WTC11 (cell line): ENCODE results near the gene RPP40. TPM values are rescaled to one million over a fixed set of nuclear protein-coding genes. Genes with fewer than 3 reads are reported as not detected.

Source experiments
- ATAC-seq: fragments of 200-7000 bp; cut with Tn5 transposase; 2 replicates; pipeline ENCODE4 v1.10.0; 2021; ENCODE audit warnings: mild to moderate bottlenecking, moderate library complexity
- CTCF ChIA-PET: fragments of 300-600 bp; sonication (Branson Sonifier 250); formaldehyde crosslinking; loops from one replicate; lab custom pipeline; 2021; ENCODE audit warnings: antibody characterized with exemption; lab: Charles Lee
- POLR2A ChIA-PET: fragments of 350-600 bp; sonication (Branson Sonifier 250); formaldehyde crosslinking; loops from one replicate; lab custom pipeline; 2021; ENCODE audit warnings: antibody characterized with exemption; lab: Charles Lee
- DNase-seq: peaks from one replicate; pipeline ENCODE4 v3.0.0; 2021; ENCODE audit warnings: low spot score
- H3K27ac Mint-ChIP-seq: 2 replicates; pipeline ENCODE4 v1.8.0; 2021; ENCODE audit warnings: mixed read lengths
- H3K27me3 Mint-ChIP-seq: 2 replicates; pipeline ENCODE4 v1.8.0; 2021; ENCODE audit warnings: low read depth, mild to moderate bottlenecking, moderate library complexity, mixed read lengths
- H3K36me3 Mint-ChIP-seq: 2 replicates; pipeline ENCODE4 v1.8.0; 2021; ENCODE audit warnings: mixed read lengths
- H3K4me1 Mint-ChIP-seq: 2 replicates; pipeline ENCODE4 v1.8.0; 2022; ENCODE audit warnings: mixed read lengths
- H3K4me3 Mint-ChIP-seq: 2 replicates; pipeline ENCODE4 v1.8.0; 2021; ENCODE audit warnings: mild to moderate bottlenecking, moderate library complexity, mixed read lengths
- H3K9me3 Mint-ChIP-seq: 2 replicates; pipeline ENCODE4 v1.8.0; 2021; ENCODE audit warnings: mixed read lengths
- ATF2 ChIP-seq: sonication (generic); formaldehyde crosslinking; IDR thresholded peaks from 2 replicates; pipeline ENCODE4 v1.8.1; 2022; ENCODE audit warnings: low read depth, missing genetic modification reagents, borderline replicate concordance
- CREB1 ChIP-seq: sonication (generic); formaldehyde crosslinking; IDR thresholded peaks from 2 replicates; pipeline ENCODE4 v1.8.0; 2023; ENCODE audit warnings: mild to moderate bottlenecking, missing genetic modification reagents
- FOXJ3 ChIP-seq: sonication (generic); formaldehyde crosslinking; IDR thresholded peaks from 2 replicates; pipeline ENCODE4 v1.9.0; 2021; ENCODE audit warnings: missing genetic modification reagents, mild to moderate bottlenecking, borderline replicate concordance
- FOXK1 ChIP-seq: sonication (generic); formaldehyde crosslinking; IDR thresholded peaks from 2 replicates; pipeline ENCODE4 v1.8.0; 2022; ENCODE audit warnings: mild to moderate bottlenecking, moderate library complexity, missing genetic modification reagents
- GABPB1 ChIP-seq: sonication (generic); formaldehyde crosslinking; IDR thresholded peaks from 2 replicates; pipeline ENCODE4 v1.8.1; 2023; ENCODE audit warnings: mild to moderate bottlenecking, missing genetic modification reagents
- HMGXB4 ChIP-seq: sonication (generic); formaldehyde crosslinking; IDR thresholded peaks from 2 replicates; pipeline ENCODE4 v1.8.1; 2023; ENCODE audit warnings: mild to moderate bottlenecking, moderate library complexity, missing genetic modification reagents
- IRF2 ChIP-seq: sonication (generic); formaldehyde crosslinking; IDR thresholded peaks from 2 replicates; pipeline ENCODE4 v1.8.0; 2022; ENCODE audit warnings: low read depth, missing genetic modification reagents, borderline replicate concordance
- JAZF1 ChIP-seq: fragments of 250-450 bp; sonication (Bioruptor Pico); IDR thresholded peaks from 2 replicates; pipeline ENCODE4 v1.9.0; 2021; ENCODE audit warnings: moderate library complexity, mild to moderate bottlenecking, inconsistent platforms
- KAT7 ChIP-seq: sonication (generic); formaldehyde crosslinking; IDR thresholded peaks from 2 replicates; pipeline ENCODE4 v1.8.1; 2023; ENCODE audit warnings: missing genetic modification reagents, mild to moderate bottlenecking, borderline replicate concordance
- OVOL2 ChIP-seq: fragments of 250-450 bp; sonication (Bioruptor Pico); IDR thresholded peaks from 2 replicates; pipeline ENCODE4 v1.9.0; 2021; ENCODE audit warnings: mild to moderate bottlenecking, borderline replicate concordance
- PRRX2 ChIP-seq: fragments of 250-450 bp; sonication (Bioruptor Pico); IDR thresholded peaks from 2 replicates; pipeline ENCODE4 v1.8.0; 2021; ENCODE audit warnings: mild to moderate bottlenecking
- TCF7 ChIP-seq: sonication (generic); formaldehyde crosslinking; IDR thresholded peaks from 2 replicates; pipeline ENCODE4 v1.8.0; 2022; ENCODE audit warnings: mild to moderate bottlenecking, low read depth, missing genetic modification reagents, moderate library complexity
- ZBTB43 ChIP-seq: sonication (generic); formaldehyde crosslinking; IDR thresholded peaks from 2 replicates; pipeline ENCODE4 v1.8.1; 2023; ENCODE audit warnings: mild to moderate bottlenecking, missing genetic modification reagents
- ZNF317 ChIP-seq: sonication (generic); formaldehyde crosslinking; IDR thresholded peaks from 2 replicates; pipeline ENCODE4 v1.8.1; 2023; ENCODE audit warnings: low read depth, mild to moderate bottlenecking, moderate library complexity, missing genetic modification reagents, borderline replicate concordance
- ZNF416 ChIP-seq: fragments of 250-450 bp; sonication (Bioruptor Pico); IDR thresholded peaks from 2 replicates; pipeline ENCODE4 v1.9.0; 2021; ENCODE audit warnings: mild to moderate bottlenecking, inconsistent platforms
- total RNA-seq: library from RNA; stranded (reverse); gene quantifications from 3 replicates; pipeline ENCODE4 v1.2.3, GENCODE V29; 2021
- TF ChIP-seq, protein P1 (sequence below): sonication (generic); formaldehyde crosslinking; IDR thresholded peaks from 2 replicates; pipeline ENCODE4 v1.8.1; 2023; ENCODE audit warnings: mild to moderate bottlenecking, missing genetic modification reagents, moderate library complexity
- TF ChIP-seq, protein P2 (sequence below): sonication (generic); formaldehyde crosslinking; IDR thresholded peaks from 2 replicates; pipeline ENCODE4 v1.8.1; 2023; ENCODE audit warnings: mild to moderate bottlenecking, missing genetic modification reagents
- TF ChIP-seq, protein P3 (sequence below): sonication (generic); formaldehyde crosslinking; conservative IDR thresholded peaks from 2 replicates; pipeline ENCODE4 v1.8.1; 2022; ENCODE audit warnings: mild to moderate bottlenecking, missing genetic modification reagents
- TF ChIP-seq, protein P4 (sequence below): sonication (generic); formaldehyde crosslinking; IDR thresholded peaks from 2 replicates; pipeline ENCODE4 v1.8.1; 2022; ENCODE audit warnings: low read depth, mild to moderate bottlenecking, moderate library complexity, missing genetic modification reagents, borderline replicate concordance
- TF ChIP-seq, protein P5 (sequence below): sonication (generic); formaldehyde crosslinking; IDR thresholded peaks from 2 replicates; pipeline ENCODE4 v1.8.0; 2022; ENCODE audit warnings: mild to moderate bottlenecking, missing genetic modification reagents

RPP40 gene
- total RNA-seq, 1 experiment from 2014 or later, result 12.2 TPM

DNA sequence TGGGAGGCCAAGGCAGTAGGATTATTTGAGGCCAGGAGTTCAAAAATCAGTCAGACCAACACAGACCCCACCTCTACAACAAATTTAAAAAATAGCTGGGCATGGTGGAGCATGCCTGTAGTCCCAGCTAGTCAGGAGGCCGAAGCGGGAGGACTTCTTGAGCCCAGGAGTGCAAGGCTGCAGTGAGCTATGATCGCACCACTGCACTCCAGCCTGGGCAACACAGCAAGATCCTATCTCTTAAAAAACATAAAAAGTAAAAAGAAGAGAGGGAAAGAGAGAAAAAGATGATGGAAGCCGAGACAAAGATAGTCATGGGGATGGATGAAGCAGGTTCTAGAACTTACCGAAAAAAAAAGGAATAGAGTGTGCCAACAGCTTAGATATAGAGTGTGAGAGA lies 25.8 kb upstream of the RPP40 start:
- no peak for ATAC-seq
- Mint-ChIP-seq H3K36me3 (no peaks in the 10 kb centered on the region), H3K4me1 (peaks cover 43% of the 10 kb centered on the region), H3K27me3 (peaks cover 16% of the 10 kb centered on the region), H3K9me3 (no peaks in the 10 kb centered on the region), H3K4me3 (no peak overlapping the region), H3K27ac (no peak overlapping the region)
- POLR2A ChIA-PET, result no interaction called here
- no peak for DNase-seq
- TF ChIP-seq, protein P1, sequence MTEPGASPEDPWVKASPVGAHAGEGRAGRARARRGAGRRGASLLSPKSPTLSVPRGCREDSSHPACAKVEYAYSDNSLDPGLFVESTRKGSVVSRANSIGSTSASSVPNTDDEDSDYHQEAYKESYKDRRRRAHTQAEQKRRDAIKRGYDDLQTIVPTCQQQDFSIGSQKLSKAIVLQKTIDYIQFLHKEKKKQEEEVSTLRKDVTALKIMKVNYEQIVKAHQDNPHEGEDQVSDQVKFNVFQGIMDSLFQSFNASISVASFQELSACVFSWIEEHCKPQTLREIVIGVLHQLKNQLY (CRISPR knock-in tag), result no peak
- TF ChIP-seq, protein P2, sequence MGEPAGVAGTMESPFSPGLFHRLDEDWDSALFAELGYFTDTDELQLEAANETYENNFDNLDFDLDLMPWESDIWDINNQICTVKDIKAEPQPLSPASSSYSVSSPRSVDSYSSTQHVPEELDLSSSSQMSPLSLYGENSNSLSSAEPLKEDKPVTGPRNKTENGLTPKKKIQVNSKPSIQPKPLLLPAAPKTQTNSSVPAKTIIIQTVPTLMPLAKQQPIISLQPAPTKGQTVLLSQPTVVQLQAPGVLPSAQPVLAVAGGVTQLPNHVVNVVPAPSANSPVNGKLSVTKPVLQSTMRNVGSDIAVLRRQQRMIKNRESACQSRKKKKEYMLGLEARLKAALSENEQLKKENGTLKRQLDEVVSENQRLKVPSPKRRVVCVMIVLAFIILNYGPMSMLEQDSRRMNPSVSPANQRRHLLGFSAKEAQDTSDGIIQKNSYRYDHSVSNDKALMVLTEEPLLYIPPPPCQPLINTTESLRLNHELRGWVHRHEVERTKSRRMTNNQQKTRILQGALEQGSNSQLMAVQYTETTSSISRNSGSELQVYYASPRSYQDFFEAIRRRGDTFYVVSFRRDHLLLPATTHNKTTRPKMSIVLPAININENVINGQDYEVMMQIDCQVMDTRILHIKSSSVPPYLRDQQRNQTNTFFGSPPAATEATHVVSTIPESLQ, result no peak
- TF ChIP-seq, protein P3, sequence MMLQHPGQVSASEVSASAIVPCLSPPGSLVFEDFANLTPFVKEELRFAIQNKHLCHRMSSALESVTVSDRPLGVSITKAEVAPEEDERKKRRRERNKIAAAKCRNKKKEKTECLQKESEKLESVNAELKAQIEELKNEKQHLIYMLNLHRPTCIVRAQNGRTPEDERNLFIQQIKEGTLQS (CRISPR knock-in tag), result no peak
- TF ChIP-seq CREB1 (CRISPR knock-in tag) (no peak), ZNF416 (CRISPR knock-in tag) (no peak), PRRX2 (CRISPR knock-in tag) (no peak), IRF2 (CRISPR knock-in tag) (no peak), KAT7 (CRISPR knock-in tag) (no peak), FOXJ3 (CRISPR knock-in tag) (no peak), JAZF1 (CRISPR knock-in tag) (no peak), HMGXB4 (CRISPR knock-in tag) (no peak)
- TF ChIP-seq, protein P4, sequence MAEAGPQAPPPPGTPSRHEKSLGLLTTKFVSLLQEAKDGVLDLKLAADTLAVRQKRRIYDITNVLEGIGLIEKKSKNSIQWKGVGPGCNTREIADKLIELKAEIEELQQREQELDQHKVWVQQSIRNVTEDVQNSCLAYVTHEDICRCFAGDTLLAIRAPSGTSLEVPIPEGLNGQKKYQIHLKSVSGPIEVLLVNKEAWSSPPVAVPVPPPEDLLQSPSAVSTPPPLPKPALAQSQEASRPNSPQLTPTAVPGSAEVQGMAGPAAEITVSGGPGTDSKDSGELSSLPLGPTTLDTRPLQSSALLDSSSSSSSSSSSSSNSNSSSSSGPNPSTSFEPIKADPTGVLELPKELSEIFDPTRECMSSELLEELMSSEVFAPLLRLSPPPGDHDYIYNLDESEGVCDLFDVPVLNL (CRISPR knock-in tag), result no peak
- TF ChIP-seq, protein P5, sequence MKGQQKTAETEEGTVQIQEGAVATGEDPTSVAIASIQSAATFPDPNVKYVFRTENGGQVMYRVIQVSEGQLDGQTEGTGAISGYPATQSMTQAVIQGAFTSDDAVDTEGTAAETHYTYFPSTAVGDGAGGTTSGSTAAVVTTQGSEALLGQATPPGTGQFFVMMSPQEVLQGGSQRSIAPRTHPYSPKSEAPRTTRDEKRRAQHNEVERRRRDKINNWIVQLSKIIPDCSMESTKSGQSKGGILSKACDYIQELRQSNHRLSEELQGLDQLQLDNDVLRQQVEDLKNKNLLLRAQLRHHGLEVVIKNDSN (CRISPR knock-in tag), result no peak
- CTCF ChIA-PET, result interaction anchor here (0.5 to 2.2 kb wide), 9 partner anchors 17 to 1036 kb away, joined by 3 to 20 read pairs (median 7); partner anchors contain the start of genes PPP1R3G and RPP40

DNA sequence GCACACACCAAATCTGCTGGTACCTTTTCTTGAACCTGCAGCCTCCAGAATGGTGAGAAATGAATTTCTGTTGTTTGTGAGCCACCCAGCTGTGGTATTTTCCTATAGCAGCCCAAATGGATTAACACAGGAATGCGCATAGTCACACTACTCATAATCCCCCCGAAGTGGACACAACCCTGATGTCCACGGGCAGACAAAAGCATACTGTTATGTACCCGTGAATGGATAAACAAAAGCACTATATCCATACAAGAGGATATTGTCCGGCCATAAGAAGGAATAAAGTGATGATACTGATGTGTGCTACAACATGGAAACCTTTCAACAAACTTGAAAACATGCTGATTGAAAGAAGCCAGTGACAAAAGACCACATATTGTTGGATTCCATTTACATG lies 25.1 kb upstream of the RPP40 start:
- peaks cover 18% of the 10 kb centered on the region for H3K27me3 Mint-ChIP-seq
- ChIA-PET CTCF (interaction anchor here (2.2 kb wide), 1 partner anchor 71 kb away, joined by 18 read pairs; no protein-coding TSS in a partner anchor), POLR2A (no interaction called here)
- no peak for DNase-seq
- no peaks in the 10 kb centered on the region for H3K9me3 Mint-ChIP-seq
- H3K36me3 Mint-ChIP-seq, result no peaks in the 10 kb centered on the region
- H3K4me3 Mint-ChIP-seq, result no peak overlapping the region
- no peak overlapping the region for H3K27ac Mint-ChIP-seq
- no peak for TF ChIP-seq ZNF317
- no peak for ATAC-seq
- peaks cover 36% of the 10 kb centered on the region for H3K4me1 Mint-ChIP-seq

DNA sequence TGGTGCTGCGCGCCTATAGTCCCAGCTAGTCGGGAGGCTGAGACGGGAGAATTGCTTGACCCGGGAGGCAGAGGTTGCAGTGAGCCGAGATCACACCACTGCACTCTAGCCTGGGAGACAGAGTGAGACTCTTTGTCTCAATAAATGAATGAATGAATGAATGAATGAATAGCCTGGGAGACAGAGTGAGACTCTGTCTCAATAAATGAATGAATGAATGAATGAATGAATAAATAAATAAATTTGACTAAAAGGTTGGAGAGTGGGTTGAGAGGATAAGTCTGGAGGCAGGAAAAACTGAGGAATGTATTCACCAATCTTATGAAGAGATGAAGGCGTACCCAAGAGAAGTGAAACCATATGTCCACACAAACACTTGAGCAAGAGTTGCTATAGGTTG lies 24.5 kb upstream of the RPP40 start:
- CTCF ChIA-PET, result interaction anchor here (0.8 kb wide), 1 partner anchor 24 kb away, joined by 3 read pairs; no protein-coding TSS in a partner anchor
- H3K9me3 Mint-ChIP-seq, result no peaks in the 10 kb centered on the region
- no peaks in the 10 kb centered on the region for H3K36me3 Mint-ChIP-seq
- DNase-seq (no peak), ATAC-seq (no peak)
- POLR2A ChIA-PET, result no interaction called here
- H3K4me3 Mint-ChIP-seq, result no peak overlapping the region
- TF ChIP-seq ATF2 (CRISPR knock-in tag), result no peak
- no peak for TF ChIP-seq ZBTB43
- no peak for TF ChIP-seq OVOL2
- no peak for TF ChIP-seq FOXK1
- TF ChIP-seq GABPB1 (CRISPR knock-in tag), result no peak
- TF ChIP-seq FOXJ3 (CRISPR knock-in tag), result no peak
- TF ChIP-seq TCF7 (CRISPR knock-in tag), result no peak
- H3K27ac Mint-ChIP-seq, result no peak overlapping the region
- peaks cover 30% of the 10 kb centered on the region for H3K4me1 Mint-ChIP-seq
- peaks cover 12% of the 10 kb centered on the region for H3K27me3 Mint-ChIP-seq
